HG03039 (cell line): Measurements from ENCODE around the gene ZNF518B.
"Not testable (repeated sequence)": the region's sequence is repeated elsewhere in the genome, so short reads cannot be mapped to it uniquely, and the experiment has no call there.

ENCODE experiments used
- ATAC-seq: cut with Tn5 transposase; IDR thresholded peaks from one replicate; pipeline ENCODE4 v1.9.1; 2021; ENCODE audit warnings: mild to moderate bottlenecking, moderate library complexity; ENCODE audit not compliant: unreplicated experiment

The ZNF518B gene

DNA sequence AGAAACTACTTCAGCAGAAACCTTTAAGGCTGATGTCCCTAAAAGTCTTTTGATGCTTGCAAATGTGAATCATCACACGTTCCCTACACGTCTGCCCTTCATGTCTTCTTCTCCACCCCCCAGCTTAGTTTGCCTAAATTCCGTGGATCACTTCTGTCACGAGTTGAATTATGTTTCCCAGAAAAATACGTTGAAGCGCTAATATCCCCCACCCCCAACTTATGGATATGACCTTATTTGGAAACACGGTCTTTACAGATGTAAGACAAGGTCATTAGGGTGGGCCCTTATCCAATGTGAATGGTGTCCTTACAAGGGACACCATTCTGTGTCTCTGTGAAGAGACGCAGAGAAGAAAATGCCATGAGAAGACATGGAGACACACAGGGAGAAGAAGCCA, 2.1 kb upstream of the ZNF518B start:
- no peak for ATAC-seq

DNA sequence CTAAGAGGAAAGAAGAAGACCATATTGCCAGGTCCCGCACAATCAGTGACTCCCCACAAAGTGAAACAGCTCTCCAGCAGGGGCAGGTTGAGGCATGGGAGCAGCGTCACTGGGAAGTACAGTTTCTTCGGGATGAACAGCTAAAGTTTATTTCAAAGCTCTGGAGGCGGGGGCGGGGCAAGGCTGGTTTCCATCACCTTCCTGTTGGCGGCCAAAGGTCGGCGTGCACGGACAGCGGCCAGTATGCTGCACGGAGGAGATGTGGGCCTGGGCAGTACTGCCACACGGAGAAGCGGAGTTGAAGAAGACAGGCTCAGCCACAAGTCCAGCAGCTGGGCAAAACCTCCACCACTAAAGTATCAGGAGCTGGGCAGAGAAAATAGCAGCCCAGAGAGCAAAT, 951 bp upstream of the ZNF518B start:
- ATAC-seq, result no peak

DNA sequence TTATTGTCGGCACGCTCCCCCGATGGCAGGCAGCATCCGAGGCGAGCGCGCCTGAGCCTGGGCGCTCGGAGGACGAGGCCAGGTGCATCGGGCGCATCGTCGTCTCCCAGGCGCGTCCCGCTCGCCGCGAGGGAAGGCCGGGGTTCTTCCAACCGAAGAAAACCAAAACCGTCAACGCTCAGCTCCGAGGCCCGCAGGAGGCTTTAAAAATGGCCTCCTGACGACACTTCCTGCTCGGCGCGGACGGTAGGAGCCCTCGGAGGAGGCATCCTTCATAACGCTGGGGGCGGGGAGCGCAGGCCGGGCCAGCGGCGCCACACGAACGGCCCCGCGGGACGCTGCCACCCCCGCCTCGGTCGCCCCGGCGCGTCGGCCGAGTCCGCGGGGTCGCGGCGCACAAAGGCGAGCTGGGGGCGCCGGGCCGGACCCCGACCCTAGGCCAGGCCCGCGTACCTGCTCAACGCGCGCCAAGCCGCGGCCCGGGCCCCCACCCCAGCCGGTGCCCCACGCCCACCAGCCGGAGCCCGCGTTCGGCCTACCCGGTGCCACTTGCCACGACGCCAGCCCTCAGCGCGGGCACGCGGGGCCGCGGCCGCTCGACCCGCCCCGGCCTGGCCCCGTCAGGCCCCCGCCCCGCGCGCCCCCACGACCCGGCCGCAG, 501 bp downstream of the ZNF518B start:
- ATAC-seq, result peak; percentile 67

DNA sequence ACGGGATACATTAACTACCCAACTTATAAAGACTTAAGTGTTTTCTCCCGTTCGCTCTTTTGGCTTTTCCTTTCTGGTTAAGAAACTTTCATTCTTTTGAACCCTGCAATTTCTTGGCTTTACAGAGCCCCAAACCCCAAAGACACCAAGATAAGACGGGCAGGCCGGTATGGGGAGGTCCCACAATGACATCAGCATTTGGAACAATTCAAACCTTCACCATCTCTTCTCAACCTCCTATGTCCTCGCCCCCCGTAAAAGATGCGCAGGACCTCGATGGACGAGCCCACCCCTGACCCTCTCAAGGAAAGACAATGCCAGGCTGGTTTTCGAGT, 999 bp downstream of the ZNF518B start:
- no peak for ATAC-seq

DNA sequence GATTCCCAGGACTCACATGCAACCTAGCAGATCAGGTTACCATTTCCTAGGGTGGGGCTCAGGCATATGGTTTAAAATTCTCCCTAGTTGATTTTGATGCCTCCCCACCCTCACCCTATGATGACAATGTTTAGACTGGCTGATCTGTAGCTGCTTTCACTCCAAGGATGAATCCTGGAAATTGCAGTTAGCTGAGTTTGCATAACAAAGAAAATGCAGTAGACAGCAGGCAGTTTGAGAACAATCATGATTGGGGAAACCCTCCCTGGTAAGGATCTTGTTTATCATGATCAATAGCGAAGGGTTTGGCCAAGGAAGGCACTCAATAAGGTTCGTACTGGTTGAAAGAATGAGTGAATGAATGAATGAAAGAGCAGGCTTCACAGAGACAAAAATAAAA, 2.1 kb downstream of the ZNF518B start:
- ATAC-seq, result no peak

DNA sequence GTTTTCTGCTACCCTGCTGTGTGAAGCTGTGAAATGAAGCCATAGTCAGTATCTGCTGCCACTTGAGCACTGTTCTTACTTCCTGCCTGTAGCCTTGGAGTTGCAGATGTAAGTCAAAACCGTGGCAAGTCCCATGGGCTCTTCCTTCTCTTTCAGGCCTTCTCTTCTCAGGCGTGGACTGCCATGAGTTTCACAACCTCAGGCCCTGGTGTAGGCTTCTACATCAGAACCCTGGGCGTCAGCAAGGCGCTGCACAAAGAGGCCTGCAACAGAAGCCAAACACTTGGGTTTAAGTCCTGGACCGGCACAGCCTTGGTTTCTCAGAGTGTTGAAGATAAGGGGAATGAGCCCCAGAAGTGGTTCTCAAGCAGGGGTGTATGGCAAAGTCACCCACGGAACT, 2.5 kb downstream of the ZNF518B start:
- ATAC-seq, result no peak

DNA sequence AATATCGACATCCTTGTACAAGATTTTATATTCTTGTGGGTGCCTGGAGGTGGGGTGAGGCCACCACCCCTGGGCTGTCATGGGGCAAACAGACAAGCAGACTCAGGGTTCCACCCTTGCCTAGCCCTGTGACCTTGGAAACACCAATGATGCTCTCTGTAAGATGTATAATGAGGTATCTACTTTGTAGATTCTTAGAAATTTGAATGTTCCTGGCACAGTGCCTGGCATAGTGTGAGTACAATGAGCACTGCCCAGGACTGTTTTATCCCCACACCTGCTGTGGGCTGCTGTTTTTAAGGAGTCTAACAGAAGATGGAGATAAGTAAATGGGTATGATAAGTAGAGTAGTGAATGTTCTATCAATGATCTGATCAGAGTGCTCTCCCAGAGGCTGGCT, 3.1 kb downstream of the ZNF518B start:
- no peak for ATAC-seq

DNA sequence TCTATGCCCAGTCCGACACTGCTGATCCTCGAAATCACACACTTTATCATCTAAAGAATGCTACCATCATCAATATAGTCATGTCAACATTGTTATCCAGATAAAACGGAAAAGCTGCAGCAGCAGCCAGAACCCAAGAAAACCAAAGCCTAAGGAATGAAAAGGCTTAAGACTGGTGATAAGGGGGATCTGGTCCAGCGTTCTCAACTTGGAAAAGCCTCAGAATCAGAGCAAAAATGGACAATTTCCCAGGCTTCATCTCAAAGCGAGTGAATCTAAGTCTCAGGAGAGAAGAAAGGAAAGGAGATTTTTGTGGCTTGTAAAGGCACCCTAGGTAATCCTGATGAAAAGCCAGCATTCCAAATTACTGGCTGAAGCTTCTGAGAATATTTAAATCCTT, 8.2 kb downstream of the ZNF518B start:
- ATAC-seq, result no peak

DNA sequence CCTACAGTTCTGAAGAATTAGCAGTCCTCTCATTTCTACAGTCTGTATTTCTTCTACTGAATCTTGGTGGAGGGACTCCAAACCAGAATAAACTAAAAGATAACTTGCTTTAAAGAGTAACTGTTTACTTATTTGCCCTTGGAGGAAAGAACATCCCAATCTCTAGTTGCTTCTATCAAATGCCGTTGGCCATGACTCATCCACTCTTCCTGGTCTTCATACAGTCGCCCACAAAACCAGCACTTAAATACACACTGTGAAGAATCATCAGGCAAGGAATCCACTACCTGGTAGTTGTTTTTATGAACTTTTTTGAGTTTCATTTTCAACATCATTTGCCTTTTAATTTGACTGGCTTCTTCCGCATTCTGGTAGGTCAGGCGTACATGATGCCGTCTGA, 14.2 kb downstream of the ZNF518B start:
- ATAC-seq, result no peak

DNA sequence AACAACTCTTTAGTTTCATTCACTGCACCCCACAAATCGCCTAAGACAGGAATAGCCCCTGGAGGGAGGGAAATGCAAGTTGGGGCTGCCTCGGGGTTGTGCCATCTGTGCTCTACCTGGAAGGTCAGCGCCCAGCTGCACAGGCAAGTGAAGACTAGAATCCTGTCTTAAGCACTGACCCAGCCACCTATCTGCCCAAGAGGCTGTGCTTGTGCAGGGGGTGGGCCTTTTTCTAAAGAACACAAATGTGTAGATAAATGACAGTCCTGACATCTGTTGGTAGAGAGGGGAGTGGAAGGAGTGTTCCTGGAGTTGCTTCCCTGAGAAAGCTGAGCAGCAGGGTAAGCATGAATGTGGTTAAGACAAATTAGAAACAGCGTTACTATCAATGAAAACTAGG, 15.7 kb downstream of the ZNF518B start:
- no peak for ATAC-seq

DNA sequence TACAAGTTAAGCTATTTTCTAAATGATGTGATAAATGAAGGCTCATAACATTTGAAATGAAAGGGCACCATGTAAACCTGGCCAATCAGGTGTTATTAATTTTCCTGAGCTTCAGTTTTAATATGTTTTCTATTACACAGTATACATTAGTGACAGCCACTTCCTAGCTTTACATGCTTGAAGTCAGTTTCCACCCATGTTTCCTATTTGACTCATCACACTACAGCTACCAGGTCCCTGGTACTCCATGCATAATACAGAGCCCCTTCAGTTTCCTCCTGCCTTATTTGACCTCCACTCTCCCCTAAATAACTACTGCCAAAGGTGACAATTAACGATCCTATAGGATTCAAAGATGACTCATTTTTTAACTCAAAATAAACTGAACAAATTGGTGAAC, 18.3 kb downstream of the ZNF518B start:
- ATAC-seq, result no peak

DNA sequence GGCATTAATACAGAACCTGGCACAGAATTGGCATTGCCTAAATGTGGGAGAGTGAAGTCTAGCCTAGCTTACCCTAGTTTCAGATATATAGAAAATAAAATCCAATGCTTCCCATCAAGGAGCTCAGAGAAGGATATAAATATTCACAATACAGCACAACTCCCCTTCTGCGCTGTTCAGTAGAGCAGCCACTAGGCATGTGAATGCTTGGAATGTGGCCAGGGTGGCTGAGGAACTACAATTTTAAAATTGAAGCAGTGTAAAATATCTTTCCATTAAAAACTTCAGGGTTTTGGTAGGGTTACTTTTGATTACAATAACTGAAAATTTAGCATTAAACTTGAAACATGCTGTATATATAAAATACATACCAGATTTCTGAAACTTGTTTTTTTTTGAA, 19.5 kb downstream of the ZNF518B start:
- ATAC-seq, result no peak

DNA sequence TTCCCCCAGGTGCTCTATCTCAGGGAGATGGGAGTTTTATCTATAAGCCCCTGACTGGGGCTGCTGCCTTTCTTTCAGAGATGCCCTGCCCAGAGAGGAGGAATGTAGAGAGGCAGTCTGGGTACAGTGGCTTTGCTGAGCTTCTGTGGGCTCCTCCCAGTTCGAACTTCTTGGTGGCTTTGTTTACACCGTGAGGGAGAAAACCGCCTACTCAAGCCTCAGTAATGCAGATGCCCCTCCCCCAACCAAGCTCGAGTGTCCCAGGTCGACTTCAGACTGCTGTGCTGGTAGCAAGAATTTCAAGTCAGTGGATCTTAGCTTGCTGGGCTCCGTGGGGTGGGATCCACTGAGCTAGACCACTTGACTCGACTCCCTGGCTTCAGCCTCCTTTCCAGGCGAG, 29.5 kb downstream of the ZNF518B start:
- ATAC-seq, result not testable (repeated sequence)

DNA sequence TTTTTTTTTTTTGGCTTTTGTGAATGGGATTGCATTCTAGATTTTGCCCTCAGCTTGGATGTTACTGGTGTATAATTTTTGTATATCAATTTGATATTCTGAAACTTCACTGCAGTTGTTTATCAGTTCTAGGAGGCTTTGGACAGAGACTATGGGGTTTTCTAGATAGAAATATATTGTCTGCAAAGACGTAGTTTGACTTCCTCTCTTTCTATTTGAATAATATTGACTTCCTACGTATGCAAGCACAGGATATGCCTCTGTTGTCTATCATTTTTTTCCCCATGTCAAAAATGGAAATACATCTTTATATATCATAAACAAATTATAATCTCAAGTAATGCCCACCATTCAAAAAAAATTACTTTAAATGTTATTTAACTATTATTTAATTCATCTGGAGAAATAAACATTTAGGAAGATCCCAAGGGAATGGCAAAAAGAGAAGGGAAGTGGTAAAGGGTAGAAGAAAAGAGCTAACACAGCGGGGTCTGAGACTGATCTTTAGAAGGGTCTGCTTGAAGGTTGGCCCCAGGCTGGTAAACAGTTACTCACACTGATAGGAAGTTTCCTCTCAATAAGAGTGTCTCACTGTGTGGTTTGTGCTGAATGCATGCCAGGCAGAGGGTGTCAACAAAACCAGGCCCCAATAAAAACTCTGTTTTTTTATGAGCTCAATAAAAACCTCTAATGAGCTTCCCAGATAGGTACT, 35.7 kb downstream of the ZNF518B start:
- ATAC-seq, result no peak

DNA sequence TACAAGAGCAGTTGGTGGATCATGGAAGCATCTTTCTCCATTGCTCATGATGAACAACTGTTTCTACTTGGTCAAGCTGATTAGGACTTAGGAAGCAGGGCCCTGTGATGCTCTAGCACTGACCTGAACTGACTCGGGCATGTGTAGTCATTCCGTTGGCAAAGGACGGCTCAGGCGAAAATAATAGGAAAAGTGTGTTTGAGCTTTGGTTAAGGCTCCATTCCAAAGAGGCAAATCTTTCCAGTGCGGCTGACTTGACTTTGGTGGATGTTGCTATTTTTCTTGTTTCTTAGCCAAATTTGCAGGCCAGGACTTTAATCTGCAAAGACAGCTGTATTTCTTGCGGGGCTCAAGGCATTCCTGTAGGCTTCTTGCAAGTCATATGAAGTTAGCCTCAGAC, 39.5 kb downstream of the ZNF518B start:
- no peak for ATAC-seq

DNA sequence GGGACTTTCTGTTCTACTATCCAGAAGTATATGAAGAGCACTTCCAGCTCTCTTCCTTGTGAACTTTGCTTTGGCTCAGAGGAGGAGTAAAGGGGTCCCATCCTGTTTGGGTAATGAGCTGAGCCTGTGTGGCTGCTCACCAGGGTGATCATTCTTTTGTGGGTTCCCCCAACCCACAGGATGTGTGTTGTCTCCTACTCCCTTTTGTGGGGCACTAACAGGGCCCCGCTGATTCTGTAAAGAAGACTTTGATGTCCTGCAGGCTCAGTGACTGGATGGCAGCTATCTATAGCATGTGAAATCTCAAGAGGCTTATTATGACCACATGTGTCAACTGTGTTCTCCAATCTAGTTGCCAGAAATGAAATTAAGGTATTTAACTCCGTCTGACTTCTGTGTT, 40.8 kb downstream of the ZNF518B start:
- no peak for ATAC-seq

DNA sequence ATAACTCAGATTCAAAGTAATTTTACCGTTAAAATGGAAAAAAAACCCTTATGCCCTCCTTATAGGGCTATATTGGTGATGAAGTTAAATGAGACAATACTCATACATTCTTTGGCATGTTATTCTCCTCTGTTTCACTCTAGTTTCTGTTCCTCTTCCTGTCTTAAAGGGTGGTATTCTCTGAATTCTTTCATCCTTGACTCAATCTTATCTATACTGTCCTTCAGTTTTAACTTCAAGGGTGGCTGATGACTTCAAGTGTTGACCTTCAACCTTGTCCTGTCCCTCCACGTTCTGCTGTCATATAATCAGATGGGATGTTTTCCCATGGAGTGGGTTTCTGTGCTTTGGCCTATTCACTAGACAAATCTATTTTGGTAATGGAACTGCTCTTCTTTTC, 44.0 kb downstream of the ZNF518B start:
- peak; percentile 84 for ATAC-seq

DNA sequence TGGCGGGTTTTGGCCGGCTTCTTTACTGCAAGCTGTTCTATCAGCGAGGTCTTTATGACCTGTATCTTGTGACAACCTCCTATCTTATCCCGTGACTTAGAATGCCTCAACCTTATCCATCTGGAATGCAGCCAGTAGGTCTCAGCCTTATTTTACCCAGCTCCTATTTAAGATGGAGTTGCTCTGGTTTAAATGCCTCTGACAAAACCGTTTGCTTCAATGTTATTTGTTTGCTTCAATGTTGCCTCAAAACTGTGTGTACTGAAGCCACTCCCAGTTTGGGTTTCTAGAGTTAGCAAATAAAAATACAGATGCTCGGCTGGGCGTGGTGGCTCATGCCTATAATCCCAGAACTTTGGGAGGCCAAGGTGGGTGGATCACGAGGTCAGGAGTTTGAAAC, 51.6 kb downstream of the ZNF518B start:
- ATAC-seq, result no peak

DNA sequence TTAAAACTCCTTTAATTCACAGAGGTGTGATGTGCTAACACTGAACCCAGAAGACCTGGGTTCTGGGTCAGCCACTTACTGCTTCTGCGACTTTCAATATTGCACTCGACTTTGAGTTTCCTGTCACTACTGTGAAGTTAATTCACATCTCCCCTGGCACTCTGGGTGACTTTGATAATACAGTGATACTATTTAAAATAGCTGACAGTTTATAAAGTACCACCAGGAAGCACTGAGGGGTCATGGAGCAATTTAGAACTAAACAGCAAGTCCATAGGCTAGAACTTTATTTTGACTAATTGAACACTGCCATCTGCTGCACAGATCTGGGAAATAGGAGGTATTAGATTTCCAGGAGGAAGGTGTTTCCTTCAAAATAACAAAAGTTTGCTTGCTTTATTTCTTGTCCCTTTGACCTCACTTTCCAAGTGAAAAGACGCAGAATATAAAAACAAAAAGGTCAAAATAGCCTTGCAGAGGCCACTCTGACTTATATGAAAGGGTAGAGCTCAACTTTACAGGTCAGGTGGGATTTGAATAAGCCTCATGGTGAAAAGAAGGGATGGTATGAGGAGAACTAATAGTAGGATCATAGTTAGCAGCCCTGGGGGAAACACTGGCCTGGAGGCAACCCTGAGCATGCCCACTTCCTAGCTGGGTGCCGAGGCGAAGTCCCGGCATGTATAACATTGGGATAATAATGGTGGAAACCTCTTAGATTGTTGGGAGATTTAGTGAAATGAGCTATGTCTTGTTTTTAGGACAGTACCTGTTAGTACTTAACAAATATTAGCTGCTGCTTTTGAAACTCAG, 53.4 kb downstream of the ZNF518B start:
- ATAC-seq, result no peak

DNA sequence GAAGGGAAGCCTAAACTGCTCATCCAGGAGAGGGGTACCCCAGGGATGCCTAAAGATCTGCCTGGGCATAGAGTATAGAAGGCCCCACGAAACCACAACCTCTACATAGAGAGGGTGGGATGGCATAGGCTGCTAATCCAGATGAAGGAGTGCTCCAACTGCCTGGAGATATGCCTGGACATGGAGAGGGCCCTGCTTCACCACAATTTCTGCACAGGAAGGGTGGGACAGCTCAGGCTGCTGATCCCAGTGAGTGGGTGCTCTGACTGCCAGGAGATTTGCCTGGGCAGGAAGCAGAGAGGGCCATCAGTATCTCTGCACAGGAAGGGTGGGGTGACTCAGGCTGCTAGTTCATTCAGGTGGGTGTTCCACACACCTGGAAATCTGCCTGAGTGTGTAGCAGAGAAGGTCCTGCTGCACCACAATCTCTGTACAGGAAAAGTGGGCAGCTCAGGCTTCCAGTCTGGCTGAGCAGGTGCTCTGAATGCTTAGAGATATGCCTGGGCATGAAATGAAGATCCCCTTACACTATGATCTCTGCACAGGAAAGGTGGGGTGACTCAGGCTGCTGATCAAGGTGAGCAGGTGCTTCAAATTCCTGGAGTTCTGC, 61.1 kb downstream of the ZNF518B start:
- ATAC-seq, result no peak
